GM19467 (cell line): Measurements from ENCODE around the gene NRCAM.

Experiments used
- ATAC-seq: cut with Tn5 transposase; IDR thresholded peaks from one replicate; pipeline ENCODE4 v1.9.1; 2021; ENCODE audit warnings: mild to moderate bottlenecking, moderate library complexity; ENCODE audit not compliant: unreplicated experiment

The NRCAM gene

DNA sequence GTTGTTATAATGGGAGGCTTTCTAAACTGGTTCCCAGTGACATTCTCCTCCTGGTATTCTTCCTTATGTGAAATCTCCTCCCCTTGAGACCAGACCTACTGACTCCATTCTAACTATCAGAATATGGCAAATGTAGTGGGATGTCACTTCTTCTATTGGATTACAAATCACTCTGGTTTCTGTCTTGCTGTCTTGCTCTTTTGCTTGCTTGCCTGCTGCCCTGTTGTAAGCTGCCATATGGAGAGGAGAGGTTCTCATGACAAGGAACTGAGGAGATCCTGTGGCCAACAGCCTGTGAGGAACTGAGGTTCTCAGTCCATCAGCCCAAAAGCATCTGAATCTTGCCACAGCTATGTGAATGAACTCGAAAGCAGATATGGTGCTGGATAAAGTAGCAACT is 4.7 kb upstream of the NRCAM start:
- no peak for ATAC-seq

DNA sequence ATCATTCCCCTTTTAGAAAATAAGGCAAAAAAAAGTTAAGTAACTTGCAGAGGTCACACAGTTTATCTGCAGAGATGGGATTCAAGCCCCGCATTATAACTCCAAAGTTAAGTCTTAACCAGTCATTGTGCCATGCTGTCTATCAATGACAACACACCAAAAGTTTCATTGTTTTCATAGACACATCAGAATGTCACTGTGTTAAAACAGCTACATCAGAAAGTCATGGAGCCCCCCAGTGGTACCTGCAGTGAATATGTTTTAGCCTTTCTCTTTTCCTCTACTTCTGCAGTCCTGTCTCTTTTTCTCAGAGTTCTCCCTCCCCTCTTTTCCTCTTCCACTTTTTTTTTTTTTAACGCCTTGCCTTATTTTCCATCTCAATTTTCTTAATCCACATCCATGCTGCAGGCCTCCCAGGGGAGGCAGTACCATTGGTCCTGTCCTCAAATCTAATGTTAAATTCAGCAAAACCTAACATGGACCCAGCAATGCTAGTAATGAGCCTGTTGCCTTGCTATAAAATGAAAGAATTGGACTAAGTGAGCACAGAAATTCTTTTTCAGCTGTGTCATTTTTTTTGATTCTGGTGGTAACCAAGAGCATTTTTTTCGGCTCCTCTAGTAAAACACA is 3.8 kb upstream of the NRCAM start:
- no peak for ATAC-seq

DNA sequence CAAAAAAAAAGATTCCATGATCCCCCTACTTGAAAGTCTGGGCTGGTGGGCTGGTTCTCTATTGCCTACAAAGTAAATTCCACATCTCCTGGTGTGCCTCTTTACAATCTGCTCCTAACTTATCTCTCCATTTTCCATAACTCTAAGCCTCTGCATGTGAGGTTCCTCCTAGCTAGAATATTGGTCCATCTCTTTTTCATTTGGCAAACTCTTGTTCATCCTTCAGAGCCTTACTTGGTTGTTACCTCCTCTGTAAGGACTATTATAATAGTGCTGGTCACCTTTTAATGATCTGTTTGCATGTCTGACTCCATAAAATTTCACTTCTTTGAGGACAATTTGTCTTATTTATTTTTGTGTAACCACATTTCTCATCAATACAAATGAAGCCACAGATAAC is 1.6 kb upstream of the NRCAM start:
- no peak for ATAC-seq

DNA sequence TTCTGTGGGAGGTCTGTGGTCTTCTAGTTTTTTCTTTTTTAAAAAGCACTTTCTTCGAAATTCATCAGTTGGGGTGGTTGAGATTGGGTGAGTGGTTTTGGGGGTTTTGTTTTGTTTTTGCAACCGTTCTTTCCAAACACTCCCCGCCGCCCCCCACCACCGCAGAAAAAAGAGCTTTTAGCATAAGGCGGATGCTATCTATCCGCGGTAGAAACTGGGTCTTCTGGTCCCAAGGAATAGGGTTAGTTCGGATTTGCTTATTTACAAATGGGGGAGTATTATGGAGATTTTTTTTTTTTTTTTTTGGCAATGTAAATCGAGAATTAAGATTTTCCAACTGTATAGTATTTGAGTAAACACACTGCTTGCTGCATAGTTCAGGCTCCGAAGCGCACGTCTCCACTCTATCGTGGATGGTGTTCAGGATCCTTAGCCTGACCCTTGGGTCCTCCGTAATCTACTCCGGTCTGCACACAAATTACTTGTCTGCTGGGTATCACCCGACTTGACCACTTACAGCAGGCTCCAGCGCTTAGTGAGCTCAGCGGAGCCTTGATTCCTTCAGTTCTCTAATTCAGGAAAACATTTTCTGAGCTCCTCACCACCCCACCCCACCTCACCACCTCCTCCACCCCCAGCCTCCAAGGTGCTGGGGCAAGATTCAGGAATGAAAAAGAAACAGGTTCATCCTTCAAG is 757 bp upstream of the NRCAM start:
- ATAC-seq = no peak

DNA sequence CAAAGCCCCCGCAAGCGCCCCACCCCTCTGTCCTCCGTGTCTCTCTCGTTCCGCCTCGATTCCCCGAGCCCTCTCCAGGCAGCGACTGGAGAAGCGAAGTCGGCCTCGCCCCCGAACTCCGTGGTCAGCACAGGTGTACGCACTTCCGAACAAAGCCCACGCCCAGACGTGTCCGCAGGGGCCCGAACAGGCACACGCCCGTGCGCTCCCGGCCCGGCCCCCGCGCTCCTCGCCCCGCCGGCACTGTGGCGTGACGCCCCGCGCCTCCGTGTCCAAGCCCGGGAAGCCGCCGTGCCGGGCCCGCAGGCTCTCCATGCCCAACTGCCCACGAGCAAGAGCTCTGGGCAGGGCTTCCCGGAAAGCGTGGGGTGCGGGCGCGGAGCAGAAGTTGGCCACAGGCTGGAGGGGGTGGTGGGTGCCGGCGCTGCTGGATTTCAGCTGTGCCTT is 662 bp downstream of the NRCAM start:
- peak; percentile 8 for ATAC-seq

DNA sequence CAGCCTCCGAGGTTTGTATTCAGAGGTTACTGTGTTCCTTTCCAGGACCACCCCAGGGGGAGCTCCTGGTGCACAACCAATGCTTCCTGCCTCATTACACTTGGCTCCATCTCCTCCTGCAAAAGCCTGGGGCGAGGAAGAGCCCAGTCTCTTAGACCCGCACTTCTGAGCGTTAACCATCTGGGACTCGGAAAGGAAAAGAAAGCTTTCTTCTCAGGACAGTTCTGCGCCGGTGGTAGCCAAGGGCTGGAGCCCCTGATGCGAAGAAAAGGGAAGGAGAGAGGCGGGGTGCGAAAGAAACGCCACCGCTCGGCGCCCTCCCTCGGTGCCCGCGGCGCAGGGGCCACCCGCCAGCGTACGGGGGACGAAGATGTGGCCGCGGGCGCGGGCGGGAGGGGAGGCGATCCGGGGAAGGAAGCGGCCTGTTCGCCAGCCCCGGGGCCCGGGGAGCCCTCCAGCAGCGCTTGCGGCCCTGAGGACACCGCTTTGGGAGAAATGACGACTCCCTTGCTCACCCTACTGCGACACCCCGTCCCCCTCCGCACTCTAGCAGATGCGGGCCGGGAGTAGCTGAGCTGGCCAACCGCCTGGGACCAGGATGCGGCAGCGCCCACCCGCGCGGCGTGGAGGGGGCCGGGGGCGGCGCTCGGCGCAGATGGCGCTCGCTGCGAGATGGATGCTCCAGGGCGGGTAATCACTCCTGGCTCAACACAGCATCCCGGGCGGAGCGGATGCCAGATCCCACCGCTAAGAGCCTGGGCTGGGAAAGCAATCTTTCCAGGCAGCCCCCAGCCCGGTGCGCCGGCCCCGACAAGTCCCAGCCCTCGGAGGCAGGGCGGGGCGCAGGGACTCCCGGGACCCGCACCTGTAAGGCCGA is 1.3 kb downstream of the NRCAM start:
- no peak for ATAC-seq

DNA sequence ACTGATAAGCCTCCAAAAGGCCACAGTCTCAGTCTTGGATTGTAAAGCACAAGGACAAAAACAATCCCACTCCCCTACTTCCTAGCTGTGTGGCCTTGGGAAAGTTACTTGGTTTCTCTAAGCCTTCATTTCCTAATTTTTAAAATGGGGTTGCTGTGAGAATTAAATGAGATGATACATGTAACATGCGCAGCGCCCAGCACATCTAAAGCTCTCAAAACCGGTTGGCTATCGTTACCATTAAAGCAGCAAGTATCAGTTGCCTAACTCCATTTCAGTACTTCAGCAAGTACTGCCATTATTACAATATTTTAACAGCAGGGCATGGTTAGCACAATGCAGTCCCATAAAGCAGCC is 1.9 kb downstream of the NRCAM start:
- ATAC-seq = no peak

DNA sequence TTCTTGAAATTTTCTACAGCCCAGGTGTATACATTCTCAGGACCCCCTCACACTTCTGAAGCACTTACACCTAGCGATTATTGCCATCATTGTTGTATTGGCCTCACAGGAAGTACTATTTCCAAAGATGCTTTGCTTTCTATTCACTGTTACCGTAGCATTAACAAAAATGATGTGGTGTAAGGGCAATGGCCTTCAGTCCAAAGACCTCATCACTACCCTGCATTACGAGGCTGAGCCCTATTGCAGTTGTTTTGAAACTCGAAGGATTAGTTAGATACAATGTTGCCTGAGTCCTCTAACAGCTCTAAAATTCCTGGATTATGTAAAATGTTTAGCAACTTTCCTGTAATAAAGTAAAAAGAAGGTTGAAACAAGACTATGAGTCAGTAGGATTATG is 2.9 kb downstream of the NRCAM start:
- no peak for ATAC-seq

DNA sequence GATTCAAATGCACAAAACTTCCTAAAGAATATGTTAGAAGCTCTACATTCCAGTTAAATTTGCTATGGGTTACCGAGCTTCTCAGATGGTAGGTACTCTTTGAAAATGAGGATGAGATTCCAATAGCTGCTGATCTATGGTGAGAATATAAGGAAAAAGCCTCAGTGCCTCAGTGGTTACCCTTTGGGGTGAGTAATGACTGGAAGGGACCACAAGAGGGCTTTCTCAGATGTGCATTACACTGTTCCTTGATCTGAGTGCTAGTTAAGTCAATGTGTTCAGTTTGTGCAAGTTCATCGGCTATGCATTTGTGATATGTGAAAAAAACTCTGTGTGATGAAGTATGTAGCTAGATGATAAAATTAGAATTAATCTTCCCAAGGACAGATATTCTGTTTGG is 3.5 kb downstream of the NRCAM start:
- no peak for ATAC-seq

DNA sequence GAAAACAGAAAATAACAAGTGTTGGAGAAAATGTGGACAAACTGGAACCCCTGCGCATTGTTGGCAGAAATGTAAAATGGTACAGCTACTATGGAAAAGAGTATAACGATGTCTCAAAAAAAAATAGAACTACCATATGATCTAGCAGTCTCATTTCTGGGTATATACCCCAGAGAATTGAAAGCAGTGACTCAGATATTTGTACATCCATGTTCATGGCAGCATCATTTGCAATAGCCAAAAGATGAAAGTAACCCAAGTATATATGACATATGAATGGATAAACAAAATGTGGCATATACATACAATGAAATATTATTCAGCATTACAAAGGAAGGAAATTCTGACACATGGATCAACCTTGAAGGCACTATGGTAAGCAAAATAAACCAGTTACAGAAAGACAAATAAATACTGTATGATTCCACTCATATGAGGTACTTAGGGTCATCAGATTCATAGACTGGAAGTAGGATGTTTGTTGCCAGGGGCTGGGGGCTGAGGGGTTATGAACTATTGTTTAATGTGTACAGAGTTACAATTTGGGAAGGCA is 4.9 kb downstream of the NRCAM start:
- ATAC-seq = no peak

DNA sequence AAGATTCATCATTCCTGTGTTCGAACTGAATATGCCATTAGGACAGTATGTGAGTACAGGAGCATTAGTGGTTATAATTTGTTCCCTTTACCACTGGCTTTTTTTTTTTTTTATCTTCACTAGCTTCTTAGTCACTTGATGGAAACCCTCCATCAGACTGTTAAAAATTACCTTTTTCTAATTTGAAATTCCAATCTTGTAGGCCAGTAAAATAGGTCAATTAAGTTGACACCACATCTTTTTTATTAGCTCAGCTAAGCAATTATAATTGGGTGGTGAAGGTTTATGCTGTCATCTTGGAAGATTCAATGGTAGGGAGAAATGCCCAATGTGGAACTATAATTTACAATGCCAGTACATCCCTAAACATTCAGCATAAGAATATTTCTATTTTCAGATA is 6.1 kb downstream of the NRCAM start:
- ATAC-seq = no peak

DNA sequence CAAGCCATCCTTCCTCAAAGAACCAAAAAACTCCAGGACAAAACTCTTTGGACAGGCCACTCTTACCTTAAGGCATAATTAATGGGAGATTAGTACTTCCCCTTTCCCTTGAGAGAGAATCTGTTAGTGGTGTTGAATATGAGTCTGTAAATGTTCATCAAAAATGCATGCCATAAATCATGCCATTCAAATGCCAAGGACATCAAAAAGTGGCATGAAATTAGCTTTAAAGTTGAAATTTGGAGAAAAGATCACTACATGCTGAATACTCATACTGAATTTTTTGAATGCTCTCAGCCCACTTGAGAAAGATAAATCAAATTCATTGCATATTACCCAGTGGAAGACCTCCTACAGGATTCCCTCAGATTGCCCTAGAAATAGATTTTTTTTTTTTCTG is 6.7 kb downstream of the NRCAM start:
- no peak for ATAC-seq

DNA sequence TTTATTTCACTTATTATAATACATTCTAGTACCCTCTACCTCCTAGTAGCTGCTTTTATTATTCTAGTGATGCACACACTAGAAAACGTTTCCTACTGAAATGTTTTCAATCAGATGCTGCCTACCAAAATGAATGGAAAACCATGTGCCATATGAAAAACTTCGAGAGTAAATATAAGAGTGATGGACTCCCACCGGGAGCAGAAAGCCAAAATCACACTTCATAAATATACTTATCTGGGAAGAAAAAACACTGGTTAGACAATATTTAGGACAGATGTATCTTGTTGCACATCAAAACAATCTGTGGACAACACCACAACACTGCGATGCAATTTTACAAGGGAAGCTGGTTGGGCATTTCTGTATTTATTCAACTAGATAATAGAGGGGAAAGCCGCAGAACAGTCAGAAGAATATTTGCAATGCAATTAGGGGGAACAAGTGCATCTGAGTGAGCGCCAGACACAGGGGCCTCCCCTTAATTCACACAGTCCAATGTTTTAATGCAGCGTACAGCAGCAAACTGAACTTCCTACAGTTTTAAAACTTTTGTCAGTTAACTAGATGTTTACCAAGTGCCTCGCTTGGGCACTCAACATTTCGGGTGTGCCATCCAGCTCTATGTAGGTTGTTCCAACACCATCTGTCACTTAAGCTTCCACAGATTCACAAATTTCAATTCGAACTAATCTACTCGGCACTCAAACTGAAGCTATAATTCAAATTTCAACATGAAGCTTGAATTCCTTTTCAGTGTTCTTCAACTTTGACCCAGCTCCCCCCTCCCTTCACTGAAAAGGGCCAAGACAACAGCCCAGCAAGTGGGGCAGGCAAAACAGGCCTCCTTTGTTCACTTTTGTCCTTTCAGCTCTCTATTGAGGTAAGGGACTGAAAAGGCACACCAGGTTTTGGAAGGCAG is 7.4 kb downstream of the NRCAM start:
- ATAC-seq = no peak

DNA sequence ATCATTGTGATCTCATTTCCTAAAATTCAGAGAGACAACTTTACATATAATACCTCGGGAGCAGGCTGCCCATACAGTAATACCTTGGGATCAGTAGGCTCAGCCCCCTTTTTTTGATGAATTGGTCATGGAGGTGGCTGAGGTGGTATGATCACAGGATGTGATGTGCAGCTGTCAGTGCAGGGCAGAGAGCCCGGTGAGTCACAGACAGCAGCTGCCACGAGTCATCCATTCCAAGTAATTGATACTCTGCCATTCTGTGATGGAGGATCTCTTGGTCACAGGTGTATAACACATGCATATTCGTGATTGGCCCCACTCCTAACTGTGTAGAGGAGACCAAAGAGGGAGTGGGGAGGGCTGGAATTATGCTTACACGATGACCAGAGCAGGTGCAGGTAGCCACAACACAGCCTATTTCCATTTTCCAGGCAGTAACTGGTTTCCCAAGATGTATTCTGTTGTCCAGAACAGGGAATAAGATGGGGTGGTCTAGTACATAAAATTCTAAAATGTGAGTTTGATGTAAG is 14.1 kb downstream of the NRCAM start:
- ATAC-seq = no peak

DNA sequence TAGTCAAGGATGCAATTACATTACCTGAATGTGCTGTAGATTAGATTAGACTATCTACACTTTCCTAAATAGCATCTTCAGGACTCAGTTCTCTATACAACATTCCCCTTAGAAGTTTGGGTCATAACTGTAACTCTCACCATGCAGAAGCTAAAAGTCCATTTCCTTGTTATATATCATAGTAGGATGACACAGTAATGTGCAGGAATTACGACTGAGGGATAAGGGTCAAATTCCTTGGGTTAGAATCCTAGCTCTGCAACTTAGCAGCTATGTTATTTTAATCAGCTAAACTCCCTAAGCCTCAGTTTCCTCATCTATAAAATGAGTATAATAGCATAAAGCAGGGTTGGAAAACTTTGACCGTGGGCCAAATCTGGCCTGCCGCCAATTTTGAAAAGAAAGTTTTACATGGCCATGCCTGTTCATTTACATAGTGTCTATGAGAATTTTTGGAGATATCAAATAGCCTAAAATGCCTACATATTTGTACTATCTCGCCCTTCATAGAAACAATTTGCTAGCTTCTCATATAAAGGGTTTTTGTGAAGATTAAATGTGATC is 14.8 kb downstream of the NRCAM start:
- no peak for ATAC-seq

DNA sequence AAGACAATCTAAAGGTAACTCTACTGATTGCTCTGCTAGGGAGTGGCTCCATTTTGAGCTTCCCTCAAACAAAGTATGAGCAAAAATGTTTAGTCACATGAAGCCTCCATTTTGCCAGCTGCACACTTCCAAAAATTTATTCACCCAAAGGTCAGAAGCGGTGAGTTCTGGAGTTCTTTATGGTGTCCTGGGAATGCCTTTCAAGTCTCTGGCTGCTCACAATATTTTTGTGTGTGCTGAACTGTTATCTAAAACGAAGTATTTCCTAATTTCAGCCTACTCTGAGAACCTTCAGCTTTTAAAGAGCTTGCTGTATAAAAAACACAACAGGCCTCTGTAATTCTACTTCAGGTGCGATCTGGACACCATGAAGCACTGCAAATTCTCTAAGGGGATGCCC is 15.6 kb downstream of the NRCAM start:
- no peak for ATAC-seq

DNA sequence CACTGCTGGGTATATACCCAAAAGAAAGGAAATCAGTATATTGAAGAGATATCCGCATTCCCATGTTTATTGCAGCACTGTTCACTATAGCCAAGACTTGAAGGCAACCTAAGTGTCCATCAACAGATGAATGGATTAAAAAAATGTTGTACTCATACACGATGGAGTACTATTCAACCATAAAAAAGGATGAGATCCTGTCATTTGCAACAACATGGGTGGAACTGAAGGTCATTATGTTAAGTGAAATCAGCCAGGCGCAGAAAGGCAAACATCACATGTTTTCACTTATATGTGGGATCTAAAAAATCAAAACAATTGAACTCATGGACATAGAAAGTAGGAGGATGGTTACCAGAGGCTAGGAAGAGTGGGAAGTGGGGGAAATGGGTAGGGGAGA is 19.3 kb downstream of the NRCAM start:
- no peak for ATAC-seq

DNA sequence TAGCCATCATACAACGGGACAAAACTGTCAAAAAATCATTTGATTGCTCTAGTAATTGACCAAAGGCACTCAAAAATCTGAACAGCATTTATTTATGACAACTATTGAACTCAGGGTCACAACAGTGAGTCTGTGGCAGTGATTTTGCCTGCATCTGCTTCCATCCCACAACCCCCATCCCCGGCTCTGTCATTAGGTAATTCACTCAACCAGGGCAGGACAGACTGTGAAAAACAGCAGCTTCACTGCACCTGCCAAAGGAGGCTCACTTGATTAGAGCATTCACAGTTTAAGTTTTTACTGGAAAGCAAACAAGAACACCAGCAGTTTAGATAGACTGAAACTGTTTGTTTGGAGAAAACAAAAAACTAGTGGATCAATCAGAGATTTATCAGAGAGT is 22.2 kb downstream of the NRCAM start:
- ATAC-seq = no peak

DNA sequence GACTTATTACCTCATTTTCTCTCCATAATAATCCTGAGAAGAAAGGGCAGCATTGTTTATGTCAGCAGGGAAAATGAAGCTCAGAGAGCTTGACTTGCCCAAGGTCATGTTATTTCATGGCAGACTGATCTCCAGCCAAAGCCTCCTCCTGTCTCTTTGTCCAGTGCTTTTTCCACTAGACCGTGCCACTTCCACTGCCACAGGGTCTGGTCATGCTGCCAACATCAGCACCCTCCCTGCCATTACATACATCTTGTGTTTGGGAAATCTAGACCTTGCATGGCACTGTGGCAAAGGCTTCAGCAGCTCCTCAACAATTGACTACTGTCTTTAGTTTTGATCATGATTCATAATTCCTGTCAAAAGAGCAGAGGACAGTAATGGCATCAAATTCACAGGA is 25.1 kb downstream of the NRCAM start:
- no peak for ATAC-seq

DNA sequence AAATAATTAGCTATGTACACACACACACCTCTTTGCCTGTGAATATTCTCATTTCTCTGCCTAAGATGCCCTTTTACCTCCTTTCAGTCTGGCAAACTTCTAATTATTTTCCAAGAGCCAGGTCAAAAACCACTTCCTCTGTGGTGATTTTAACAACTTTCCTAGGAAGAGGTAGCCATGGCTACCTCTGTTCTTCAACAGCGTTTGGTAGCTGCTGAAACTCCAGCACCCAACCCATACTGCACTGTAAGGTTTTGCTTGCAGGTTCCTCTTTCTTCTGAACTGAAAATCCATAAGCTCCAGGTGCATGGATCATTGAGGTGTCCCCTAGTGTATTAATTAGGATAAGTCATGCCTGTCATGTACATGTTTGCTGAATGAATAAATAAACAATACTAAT is 25.6 kb downstream of the NRCAM start:
- no peak for ATAC-seq
